ENCODE data around the gene LPIN3.

LPIN3 gene

DNA sequence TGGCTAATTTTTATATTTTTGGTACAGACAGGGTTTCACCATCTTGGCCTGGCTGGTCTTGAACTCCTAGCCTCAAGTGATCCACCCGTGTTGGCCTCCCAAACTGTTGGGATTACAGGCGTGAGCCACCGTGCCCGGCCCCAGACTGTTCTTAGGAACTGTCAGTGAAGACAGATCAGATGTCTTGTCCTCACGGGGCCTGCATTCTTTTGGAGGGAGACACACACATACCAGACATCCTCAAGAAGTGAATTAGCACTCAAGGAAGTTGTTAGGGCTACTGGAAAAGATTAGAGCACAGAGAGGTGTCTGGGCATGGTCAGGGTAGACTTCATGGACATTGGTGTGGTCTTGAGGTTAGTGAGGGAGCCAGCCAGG lies 10.3 kb upstream of the LPIN3 start:
- no peaks in the 10 kb centered on the region for H3K79me2 ChIP-seq (ENCODE audit: insufficient read depth, low read length)
- H3K27me3 ChIP-seq (ENCODE audit: insufficient read depth, low read length, poor library complexity) = no peaks in the 10 kb centered on the region
- no peaks in the 10 kb centered on the region for H3K4me1 ChIP-seq (ENCODE audit: insufficient read depth, low read length)
- H3K4me2 ChIP-seq (ENCODE audit: insufficient read depth, low read length) = no peak overlapping the region
- no peak overlapping the region for H3K27ac ChIP-seq (ENCODE audit: low read length)
- no peaks in the 10 kb centered on the region for H4K20me1 ChIP-seq (ENCODE audit: insufficient read depth, low read length)
- no peak for TF ChIP-seq EZH2 (IDR thresholded peaks at IDR 0.05; ENCODE audit: borderline replicate concordance, low read depth, low read length, severe bottlenecking)
- TF ChIP-seq, protein P1, sequence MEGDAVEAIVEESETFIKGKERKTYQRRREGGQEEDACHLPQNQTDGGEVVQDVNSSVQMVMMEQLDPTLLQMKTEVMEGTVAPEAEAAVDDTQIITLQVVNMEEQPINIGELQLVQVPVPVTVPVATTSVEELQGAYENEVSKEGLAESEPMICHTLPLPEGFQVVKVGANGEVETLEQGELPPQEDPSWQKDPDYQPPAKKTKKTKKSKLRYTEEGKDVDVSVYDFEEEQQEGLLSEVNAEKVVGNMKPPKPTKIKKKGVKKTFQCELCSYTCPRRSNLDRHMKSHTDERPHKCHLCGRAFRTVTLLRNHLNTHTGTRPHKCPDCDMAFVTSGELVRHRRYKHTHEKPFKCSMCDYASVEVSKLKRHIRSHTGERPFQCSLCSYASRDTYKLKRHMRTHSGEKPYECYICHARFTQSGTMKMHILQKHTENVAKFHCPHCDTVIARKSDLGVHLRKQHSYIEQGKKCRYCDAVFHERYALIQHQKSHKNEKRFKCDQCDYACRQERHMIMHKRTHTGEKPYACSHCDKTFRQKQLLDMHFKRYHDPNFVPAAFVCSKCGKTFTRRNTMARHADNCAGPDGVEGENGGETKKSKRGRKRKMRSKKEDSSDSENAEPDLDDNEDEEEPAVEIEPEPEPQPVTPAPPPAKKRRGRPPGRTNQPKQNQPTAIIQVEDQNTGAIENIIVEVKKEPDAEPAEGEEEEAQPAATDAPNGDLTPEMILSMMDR (IDR thresholded peaks at IDR 0.05; ENCODE audit: borderline replicate concordance, extremely low read depth, low read length, poor library complexity, severe bottlenecking) = no peak
- ATAC-seq (ENCODE audit: insufficient read depth, low read depth) (no peak), DNase-seq (no peak)
- H3K9ac ChIP-seq (ENCODE audit: low read depth, low read length) = no peak overlapping the region
- H3K36me3 ChIP-seq (ENCODE audit: insufficient read depth, low read length) = no peaks in the 10 kb centered on the region
- H3K4me3 ChIP-seq (ENCODE audit: low read depth in 1 of 2, low read length in 2 of 2) = no peak overlapping the region
- no peak overlapping the region for H2AFZ ChIP-seq (ENCODE audit: low read depth, low read length)
- no peaks in the 10 kb centered on the region for H3K9me3 ChIP-seq (ENCODE audit: insufficient read depth, low read length, severe bottlenecking)

DNA sequence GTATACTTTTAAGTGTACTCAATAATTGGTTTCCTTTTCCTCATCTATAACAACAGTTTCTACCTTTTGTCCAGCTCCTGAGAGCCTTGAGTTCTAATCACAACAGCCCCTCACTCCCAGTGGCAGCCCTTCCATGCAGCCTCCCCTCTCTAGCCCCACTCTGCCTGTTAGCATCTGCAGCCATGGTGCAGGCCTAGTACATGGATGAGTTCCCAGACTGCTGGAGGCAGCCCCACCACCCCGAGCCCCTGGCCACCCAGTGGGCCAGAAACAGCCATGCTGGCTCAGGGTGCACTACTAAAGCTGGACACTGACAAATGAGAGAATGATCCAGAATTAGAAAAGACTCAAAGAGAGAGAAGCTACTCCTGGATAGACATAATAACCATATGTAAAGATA lies 9.7 kb upstream of the LPIN3 start:
- Histone ChIP-seq H3K27me3 (ENCODE audit: insufficient read depth, low read length, poor library complexity) (no peaks in the 10 kb centered on the region), H3K9me3 (ENCODE audit: insufficient read depth, low read length, severe bottlenecking) (no peaks in the 10 kb centered on the region), H3K36me3 (ENCODE audit: insufficient read depth, low read length) (no peaks in the 10 kb centered on the region), H3K4me3 (ENCODE audit: low read depth in 1 of 2, low read length in 2 of 2) (no peak overlapping the region), H3K9ac (ENCODE audit: low read depth, low read length) (no peak overlapping the region), H2AFZ (ENCODE audit: low read depth, low read length) (no peak overlapping the region), H3K4me1 (ENCODE audit: insufficient read depth, low read length) (no peaks in the 10 kb centered on the region), H4K20me1 (ENCODE audit: insufficient read depth, low read length) (no peaks in the 10 kb centered on the region), H3K27ac (ENCODE audit: low read length) (no peak overlapping the region), H3K79me2 (ENCODE audit: insufficient read depth, low read length) (no peaks in the 10 kb centered on the region), H3K4me2 (ENCODE audit: insufficient read depth, low read length) (no peak overlapping the region)
- no peak for TF ChIP-seq EZH2 (IDR thresholded peaks at IDR 0.05; ENCODE audit: borderline replicate concordance, low read depth, low read length, severe bottlenecking)
- TF ChIP-seq, protein P1 (IDR thresholded peaks at IDR 0.05; ENCODE audit: borderline replicate concordance, extremely low read depth, low read length, poor library complexity, severe bottlenecking) = no peak
- no peak for ATAC-seq (ENCODE audit: insufficient read depth, low read depth)
- no peak for DNase-seq

- no peaks in the 10 kb centered on the region for H3K36me3 ChIP-seq (ENCODE audit: insufficient read depth, low read length)
- no peak overlapping the region for H2AFZ ChIP-seq (ENCODE audit: low read depth, low read length)
- H3K79me2 ChIP-seq (ENCODE audit: insufficient read depth, low read length) = no peaks in the 10 kb centered on the region
- no peaks in the 10 kb centered on the region for H4K20me1 ChIP-seq (ENCODE audit: insufficient read depth, low read length)
- ATAC-seq (ENCODE audit: insufficient read depth, low read depth) (no peak), DNase-seq (no peak)
- no peak overlapping the region for H3K9ac ChIP-seq (ENCODE audit: low read depth, low read length)
- H3K9me3 ChIP-seq (ENCODE audit: insufficient read depth, low read length, severe bottlenecking) = no peaks in the 10 kb centered on the region
- no peaks in the 10 kb centered on the region for H3K4me1 ChIP-seq (ENCODE audit: insufficient read depth, low read length)
- H3K27ac ChIP-seq (ENCODE audit: low read length) = no peak overlapping the region
- no peak overlapping the region for H3K4me2 ChIP-seq (ENCODE audit: insufficient read depth, low read length)
- TF ChIP-seq, protein P1 (IDR thresholded peaks at IDR 0.05; ENCODE audit: borderline replicate concordance, extremely low read depth, low read length, poor library complexity, severe bottlenecking) = no peak
- TF ChIP-seq EZH2 (IDR thresholded peaks at IDR 0.05; ENCODE audit: borderline replicate concordance, low read depth, low read length, severe bottlenecking) = no peak
- no peak overlapping the region for H3K4me3 ChIP-seq (ENCODE audit: low read depth in 1 of 2, low read length in 2 of 2)
- no peaks in the 10 kb centered on the region for H3K27me3 ChIP-seq (ENCODE audit: insufficient read depth, low read length, poor library complexity)
These were observed 8.9 kb upstream of the LPIN3 start for GRCh38 chr20:41331731-41332130.

- Histone ChIP-seq H3K9ac (ENCODE audit: low read depth, low read length) (no peak overlapping the region), H3K79me2 (ENCODE audit: insufficient read depth, low read length) (no peaks in the 10 kb centered on the region), H3K36me3 (ENCODE audit: insufficient read depth, low read length) (no peaks in the 10 kb centered on the region), H4K20me1 (ENCODE audit: insufficient read depth, low read length) (no peaks in the 10 kb centered on the region), H3K9me3 (ENCODE audit: insufficient read depth, low read length, severe bottlenecking) (no peaks in the 10 kb centered on the region), H3K4me2 (ENCODE audit: insufficient read depth, low read length) (no peak overlapping the region), H2AFZ (ENCODE audit: low read depth, low read length) (no peak overlapping the region), H3K4me1 (ENCODE audit: insufficient read depth, low read length) (no peaks in the 10 kb centered on the region), H3K27ac (ENCODE audit: low read length) (no peak overlapping the region), H3K27me3 (ENCODE audit: insufficient read depth, low read length, poor library complexity) (no peaks in the 10 kb centered on the region), H3K4me3 (ENCODE audit: low read depth in 1 of 2, low read length in 2 of 2) (no peak overlapping the region)
- ATAC-seq (ENCODE audit: insufficient read depth, low read depth) (no peak), DNase-seq (no peak)
- TF ChIP-seq, protein P1 (IDR thresholded peaks at IDR 0.05; ENCODE audit: borderline replicate concordance, extremely low read depth, low read length, poor library complexity, severe bottlenecking) = no peak
- TF ChIP-seq EZH2 (IDR thresholded peaks at IDR 0.05; ENCODE audit: borderline replicate concordance, low read depth, low read length, severe bottlenecking) = no peak
These were observed 6.6 kb upstream of the LPIN3 start for GRCh38 chr20:41334036-41334435.

Data from DND-41 (cell line).